Measurements from ENCODE around the gene RHBDD3.

RHBDD3 gene

DNA sequence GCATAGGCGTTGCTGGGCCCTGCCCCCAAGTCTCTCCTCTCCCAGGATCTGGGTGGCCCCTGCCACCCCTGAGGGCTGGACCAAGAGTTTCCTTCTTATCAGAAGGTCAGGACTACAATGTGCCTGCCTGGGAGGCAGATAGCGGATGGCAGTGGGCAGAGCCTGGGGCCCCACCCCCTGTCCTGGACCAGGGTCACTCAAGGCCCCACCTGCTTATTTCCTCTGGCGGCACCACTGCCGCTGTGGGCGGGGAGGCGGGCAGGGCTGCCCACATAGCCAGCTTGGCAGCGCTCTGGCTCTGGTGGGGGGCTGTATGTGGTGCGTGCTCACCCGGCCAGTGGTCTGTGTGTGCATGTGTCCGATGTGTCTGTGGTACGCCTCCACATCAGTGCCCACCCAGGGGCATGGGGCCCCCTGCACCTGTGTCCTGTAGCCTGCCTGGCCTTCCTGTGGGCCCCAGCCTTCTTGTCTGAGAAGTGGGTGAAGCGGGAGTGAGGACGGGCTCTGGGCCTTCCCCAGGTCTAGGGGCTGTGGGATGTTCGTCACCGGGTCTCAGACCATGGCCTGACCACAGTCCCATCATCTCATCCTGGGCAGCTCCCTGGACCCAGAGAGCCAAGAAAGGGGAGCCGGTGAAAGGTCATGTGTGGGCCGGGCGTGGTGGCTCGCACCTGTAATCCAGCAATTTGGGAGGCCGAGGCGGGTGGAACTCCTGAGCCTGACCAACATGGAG is 41.7 kb upstream of the RHBDD3 start:
- H3K4me3 ChIP-seq (ENCODE audit: low read length), result no peak overlapping the region
- TF ChIP-seq ZNF274 (IDR thresholded peaks at IDR 0.05; ENCODE audit: low read depth, low read length), result no peak

DNA sequence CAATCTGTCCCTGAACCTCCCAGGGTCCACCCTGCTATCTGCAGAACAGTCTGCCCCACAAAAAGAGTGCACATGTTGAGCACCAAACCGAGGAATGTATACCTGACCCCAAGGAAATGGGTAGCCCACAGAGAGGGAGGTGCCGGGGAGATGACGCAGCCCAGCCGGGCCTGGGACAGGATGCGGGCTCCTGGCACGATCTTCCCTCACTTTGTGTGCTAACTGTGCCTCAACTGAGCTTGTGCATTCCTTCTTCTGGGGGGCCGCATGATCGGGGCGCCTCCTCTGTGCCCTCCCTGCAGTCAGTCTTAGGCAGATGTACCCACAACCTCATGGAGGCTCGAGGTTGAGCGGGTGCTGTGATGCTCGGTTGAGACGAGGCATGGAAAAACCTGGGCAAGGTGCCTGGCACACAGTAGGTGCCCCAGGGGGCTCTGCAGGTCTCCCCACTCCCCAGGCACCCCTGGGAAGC is 41.0 kb upstream of the RHBDD3 start:
- no peak for TF ChIP-seq ZNF274 (IDR thresholded peaks at IDR 0.05; ENCODE audit: low read depth, low read length)
- H3K4me3 ChIP-seq (ENCODE audit: low read length), result no peak overlapping the region

DNA sequence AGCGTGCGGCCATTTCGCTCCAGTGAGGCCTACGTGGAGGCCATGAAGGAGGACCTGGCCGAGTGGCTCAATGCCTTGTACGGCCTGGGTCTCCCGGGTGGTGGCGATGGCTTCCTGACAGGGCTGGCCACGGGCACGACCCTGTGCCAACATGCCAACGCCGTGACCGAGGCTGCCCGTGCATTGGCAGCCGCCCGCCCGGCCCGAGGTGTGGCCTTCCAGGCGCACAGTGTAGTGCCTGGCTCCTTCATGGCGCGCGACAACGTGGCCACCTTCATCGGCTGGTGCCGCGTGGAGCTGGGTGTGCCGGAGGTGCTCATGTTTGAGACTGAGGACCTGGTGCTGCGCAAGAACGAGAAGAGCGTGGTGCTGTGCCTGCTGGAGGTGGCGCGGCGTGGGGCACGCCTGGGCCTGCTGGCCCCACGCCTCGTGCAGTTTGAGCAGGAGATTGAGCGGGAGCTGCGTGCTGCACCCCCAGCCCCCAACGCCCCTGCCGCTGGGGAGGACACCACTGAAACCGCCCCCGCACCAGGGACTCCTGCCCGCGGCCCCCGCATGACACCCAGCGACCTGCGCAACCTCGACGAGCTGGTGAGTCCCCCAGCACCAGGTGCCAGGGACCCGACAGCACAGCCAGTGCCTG is 40.5 kb upstream of the RHBDD3 start:
- no peak for TF ChIP-seq ZNF274 (IDR thresholded peaks at IDR 0.05; ENCODE audit: low read depth, low read length)
- no peak overlapping the region for H3K4me3 ChIP-seq (ENCODE audit: low read length)

DNA sequence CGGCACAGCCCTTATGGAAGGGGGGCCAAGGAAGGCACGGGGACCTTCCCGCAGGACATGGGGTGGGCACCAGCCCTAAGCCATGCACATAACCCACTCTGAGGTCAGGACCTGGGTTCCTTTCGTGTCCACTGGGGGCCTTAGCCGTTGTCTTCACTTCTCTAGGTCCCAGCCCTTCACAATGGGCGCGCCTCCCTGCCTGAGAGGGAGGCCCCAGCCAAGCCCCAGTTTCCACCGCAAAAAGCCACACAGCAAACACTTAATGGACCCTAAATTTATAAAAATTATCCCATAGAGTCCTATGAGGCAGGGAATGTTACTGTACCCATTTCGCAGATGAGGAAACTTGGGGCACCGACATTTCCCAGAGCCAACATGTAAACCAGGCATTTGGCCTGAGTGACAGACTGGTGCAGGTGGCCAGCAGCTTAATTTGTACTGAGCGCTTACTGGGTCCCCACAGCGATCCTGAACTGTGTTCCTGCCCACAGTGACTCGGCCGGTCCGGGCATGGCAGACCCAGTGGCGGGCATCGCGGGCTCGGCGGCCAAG is 39.9 kb upstream of the RHBDD3 start:
- no peak overlapping the region for H3K4me3 ChIP-seq (ENCODE audit: low read length)
- TF ChIP-seq ZNF274 (IDR thresholded peaks at IDR 0.05; ENCODE audit: low read depth, low read length), result no peak

DNA sequence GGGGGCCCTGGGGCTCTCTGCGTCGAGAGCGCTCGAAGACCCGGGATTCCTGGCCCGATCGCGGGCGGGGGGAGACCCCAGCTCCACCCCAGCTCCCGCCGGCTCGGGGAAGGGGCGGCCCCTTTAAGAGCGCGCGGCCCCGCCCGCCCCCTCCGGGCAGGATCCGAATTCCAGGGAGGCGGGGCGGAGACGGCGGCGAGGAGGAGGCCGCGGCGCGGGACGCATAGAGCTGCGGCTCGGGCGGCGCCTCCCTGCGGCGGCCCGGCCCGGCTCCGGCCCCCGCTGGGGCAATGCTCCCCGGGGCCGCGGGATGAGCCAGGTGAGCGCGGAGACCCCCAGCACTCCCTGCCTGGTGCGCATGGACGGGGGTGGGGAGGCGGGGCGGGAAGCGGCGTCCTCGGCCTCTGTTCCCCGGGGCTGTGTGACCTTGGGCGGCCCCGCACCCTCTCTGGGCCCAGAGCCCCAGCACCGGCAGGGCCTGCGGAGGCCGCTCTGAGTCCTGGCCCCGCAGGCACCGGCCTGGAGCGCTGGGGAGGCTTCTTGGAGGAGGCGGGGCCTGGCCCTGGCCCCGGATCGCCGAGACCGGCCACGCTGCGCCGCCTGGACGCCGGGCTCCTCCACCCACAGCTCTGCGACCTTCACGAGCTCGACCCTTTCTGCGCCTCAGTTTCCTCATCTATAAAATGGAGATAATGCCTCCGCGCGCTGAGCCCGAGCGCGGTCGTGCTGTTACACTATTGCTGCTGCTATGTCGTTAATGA is 39.2 kb upstream of the RHBDD3 start:
- peak overlapping the region; percentile 10; the same call in 1 of the 2 replicates for H3K4me3 ChIP-seq (ENCODE audit: low read length)
- no peak for TF ChIP-seq ZNF274 (IDR thresholded peaks at IDR 0.05; ENCODE audit: low read depth, low read length)

DNA sequence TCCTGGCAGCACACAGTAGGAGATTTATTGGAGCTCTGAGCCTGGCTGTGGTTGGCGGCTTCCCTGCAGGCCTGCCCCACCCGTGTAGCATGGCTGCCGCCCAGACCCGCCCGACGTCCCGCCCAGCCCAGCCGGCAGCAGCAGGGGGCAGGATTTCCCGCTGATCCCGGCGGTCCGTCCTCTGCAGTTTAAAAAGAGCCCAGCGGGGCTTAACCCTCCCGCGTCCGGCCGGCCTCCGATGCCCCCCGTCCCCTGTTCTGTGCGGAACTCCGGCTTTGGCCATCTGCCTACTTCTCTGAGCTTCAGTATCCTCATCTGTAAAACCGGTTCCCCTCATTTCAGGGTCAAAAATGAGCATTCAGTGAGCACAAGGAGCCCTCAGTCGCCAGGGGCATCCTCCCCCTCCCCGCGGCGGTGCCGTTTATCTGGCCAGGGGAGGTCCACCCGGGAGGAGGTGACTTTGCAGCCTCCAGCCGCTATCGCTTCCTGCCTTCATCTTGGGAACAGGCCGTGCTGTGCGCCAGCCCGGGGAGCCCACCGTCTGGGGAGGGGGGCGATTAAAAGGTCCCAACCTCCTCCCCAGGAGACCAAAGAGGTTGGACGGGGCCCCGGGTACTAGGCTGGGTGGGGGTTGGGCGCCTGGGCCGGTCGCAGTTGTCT is 38.5 kb upstream of the RHBDD3 start, which contains the start of gene GAS2L1:
TSS of gene GAS2L1 (plus strand) at position 476 of the 660 bp plus-strand sequence. CDS start 1,456 bp downstream, outside the sequence.
- peak within 1 kb of the TSS; percentile 10; the same call in 1 of the 2 replicates for H3K4me3 ChIP-seq (ENCODE audit: low read length)
- no peak for TF ChIP-seq ZNF274 (IDR thresholded peaks at IDR 0.05; ENCODE audit: low read depth, low read length)

DNA sequence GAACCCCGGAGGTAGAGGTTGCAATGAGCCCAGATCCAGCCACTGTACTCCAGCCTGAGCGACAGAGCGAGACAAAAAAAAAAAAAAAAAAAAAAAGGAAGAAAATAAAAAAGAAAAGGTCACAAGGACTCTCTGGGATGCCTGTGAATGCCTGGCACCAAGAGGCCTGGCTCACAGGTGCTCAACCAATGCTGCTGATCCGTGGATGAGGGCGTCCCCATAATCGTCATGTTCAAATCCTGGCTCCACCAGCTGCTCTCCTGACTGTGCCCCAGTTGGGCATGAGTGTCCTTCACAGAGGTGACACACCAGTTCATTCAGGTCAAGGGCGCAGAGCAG is 38.0 kb upstream of the RHBDD3 start:
- H3K4me3 ChIP-seq (ENCODE audit: low read length), result no peak overlapping the region

DNA sequence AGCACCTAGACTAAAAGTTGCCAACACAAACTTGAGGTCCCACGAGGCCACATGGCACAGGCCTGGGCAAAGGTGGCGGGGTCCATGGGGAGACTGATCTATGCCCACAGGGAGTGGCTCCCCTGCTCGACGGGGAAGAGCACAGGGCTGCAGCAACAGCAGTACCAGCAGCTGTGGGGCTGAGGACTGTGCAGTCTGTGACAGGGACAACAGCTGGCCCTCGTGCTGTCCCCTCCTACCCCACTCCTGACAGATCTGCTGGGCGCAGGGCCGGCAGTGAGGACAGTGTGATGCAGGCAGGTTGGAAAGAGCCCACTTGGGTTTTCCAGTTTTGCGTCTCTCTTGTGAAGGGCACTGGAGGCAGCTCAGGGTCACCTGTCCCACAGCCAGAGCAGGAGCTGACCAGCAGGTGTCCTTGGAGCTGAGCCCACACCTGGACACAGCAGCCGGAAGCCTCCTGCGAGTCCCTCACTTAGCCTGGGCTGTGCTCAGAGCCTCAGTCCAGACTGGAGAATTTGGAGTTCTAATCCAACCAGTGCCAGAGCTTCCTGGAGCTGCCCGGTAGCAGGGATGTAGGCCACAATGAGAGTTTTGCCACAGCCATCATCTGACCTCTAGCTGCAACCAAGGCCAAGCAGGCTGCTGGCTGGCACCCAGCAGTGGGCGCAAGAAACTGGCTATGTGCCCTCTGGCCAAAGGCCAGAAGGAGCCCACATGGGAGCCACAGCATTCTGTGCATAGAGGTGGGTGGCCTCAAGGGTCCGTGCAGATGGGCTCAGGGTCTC is 35.1 kb upstream of the RHBDD3 start:
- TF ChIP-seq ZNF274 (IDR thresholded peaks at IDR 0.05; ENCODE audit: low read depth, low read length), result no peak

More for the DNA sequence above, 38.0 kb upstream of the RHBDD3 start:
- TF ChIP-seq ZNF274 (IDR thresholded peaks at IDR 0.05; ENCODE audit: low read depth, low read length), result no peak

DNA sequence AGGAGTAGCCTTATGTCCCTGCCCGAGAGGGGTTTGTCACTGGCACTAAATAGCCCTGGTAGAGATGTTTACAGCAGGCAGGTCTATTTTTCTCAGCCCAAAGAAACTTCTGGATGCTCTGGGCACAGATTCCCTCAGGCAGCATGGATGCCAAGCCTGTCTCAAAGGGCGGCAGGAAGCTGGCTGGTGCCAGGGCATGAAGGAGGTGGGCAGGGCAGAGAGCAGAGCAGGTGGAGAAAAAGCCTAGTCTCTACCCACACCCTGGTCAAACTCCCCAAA is 34.6 kb upstream of the RHBDD3 start:
- TF ChIP-seq ZNF274 (IDR thresholded peaks at IDR 0.05; ENCODE audit: low read depth, low read length), result no peak
- no peak overlapping the region for H3K4me3 ChIP-seq (ENCODE audit: low read length)

More for the DNA sequence above, 35.1 kb upstream of the RHBDD3 start:
- H3K4me3 ChIP-seq (ENCODE audit: low read length), result no peak overlapping the region

DNA sequence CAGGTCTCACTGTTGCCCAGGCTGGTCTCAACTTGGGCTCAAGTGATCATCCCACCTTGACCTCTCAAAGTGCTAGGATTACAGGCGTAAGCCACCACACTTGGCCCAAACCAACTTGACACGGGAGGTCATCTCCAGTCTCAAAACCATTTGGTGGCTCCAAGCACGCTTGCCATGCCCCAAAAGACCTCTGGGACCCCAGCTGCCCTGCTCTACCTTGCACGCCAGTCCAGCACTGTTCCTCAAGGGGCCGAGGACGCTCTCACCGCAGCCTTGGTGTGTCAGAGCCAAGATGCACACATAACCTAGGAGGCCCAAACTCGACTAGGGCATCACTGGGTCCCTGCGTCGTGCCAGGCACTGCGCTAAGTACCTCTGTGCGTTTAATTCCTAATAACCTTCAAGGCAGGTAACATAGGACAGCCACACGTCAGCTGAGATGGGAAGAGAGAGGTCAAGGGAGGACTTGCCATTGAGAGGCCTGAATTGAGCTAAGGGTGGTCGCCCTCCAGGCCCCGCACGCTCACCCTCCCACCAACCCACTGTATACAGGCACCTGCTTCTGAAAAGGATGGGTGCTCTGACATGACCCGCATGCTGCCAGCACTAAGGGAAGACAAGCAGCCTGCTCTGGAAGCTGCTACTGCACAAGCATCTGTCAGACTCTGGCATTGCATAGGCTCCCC is 34.1 kb upstream of the RHBDD3 start:
- no peak overlapping the region for H3K4me3 ChIP-seq (ENCODE audit: low read length)
- no peak for TF ChIP-seq ZNF274 (IDR thresholded peaks at IDR 0.05; ENCODE audit: low read depth, low read length)

DNA sequence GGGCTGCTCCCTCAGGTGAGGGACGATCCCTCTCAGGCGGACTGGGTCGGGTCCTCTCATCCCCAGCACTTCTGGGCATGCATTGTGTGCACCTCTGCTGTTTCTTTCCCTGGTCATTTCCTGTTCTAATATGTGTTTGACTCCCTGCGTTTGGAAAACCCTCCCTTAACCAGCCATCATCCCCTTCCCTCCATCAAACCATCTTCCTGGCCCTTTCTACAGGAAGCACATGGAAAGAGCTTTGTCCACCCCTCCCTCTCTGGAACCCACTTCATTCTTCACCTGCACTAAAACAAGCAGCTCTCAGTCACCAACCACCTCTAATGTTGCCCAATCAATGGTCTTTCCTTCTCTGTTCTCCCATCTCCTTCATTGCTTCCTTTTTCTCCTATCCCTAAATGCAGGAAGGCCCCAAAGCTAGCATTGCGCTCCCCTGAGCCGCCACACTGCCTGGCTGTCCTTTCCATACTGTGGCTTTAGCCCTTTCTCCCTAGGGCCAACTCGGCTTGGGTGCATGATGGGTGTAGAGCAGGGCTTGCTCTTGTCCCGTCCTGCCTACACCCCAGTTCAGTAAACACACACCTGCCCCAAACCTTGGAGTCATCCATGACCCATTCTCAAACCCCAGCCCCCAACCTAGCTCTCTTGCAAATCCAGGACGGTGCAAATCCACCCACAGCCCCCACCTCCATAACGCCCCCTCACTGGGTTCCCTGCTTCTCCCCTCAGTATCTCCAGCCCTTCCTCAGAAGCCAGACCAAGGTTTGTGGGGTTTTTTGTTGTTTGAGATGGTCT is 33.2 kb upstream of the RHBDD3 start:
- no peak for TF ChIP-seq ZNF274 (IDR thresholded peaks at IDR 0.05; ENCODE audit: low read depth, low read length)
- H3K4me3 ChIP-seq (ENCODE audit: low read length), result no peak overlapping the region

DNA sequence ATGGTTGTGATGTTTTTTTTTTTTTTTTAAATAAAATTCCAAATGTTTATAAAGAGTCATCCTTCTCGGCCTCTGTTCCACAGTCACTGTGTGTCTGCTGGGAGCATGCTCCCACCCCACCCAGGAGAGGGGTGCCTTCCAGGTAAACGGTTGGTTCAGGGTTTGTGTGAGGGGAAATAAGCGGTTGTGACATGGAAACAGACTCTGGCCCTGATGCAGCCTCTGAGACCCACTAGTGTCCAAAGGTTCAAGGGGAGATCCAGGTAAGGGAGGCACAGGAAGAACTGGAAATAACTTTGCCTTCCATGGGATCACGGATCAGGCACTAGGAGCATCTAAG is 32.7 kb upstream of the RHBDD3 start:
- H3K4me3 ChIP-seq (ENCODE audit: low read length), result no peak overlapping the region
- no peak for TF ChIP-seq ZNF274 (IDR thresholded peaks at IDR 0.05; ENCODE audit: low read depth, low read length)

Data from GM08714 (cell line).